HCT116 (cell line): Measurements from ENCODE around the gene CYP26B1. TPM values are rescaled to one million over a fixed set of nuclear protein-coding genes. Genes with fewer than 3 reads are reported as not detected.

Experiments used
- ATAC-seq: fragments of 200-7000 bp; cut with Tn5 transposase; 2 replicates; pipeline ENCODE4 v1.9.1; 2020; ENCODE audit warnings: mild to moderate bottlenecking, moderate library complexity
- BruUV-seq: library from RNA; stranded (reverse); fragments of 400-500 nt; replicated peaks from 2 replicates; lab custom pipeline; 2021; lab: Mats Ljungman, UMichigan
- CTCF ChIA-PET: fragments of 300-600 bp; sonication (Branson Sonifier 250); formaldehyde crosslinking; loops from one replicate; lab custom pipeline; 2021; ENCODE audit warnings: antibody characterized with exemption; lab: Charles Lee
- POLR2A ChIA-PET: fragments of 300-600, 350-600 bp; sonication (Branson Sonifier 250); formaldehyde crosslinking; loops from one replicate; lab custom pipeline; 2021; ENCODE audit warnings: antibody characterized with exemption; lab: Charles Lee
- RAD21 ChIA-PET, 2 experiments: fragments of 300-600 bp; sonication (Branson Sonifier 250); formaldehyde crosslinking; loops; one replicate each; lab custom pipeline; 2023; ENCODE audit warnings: low total read pairs in 2 of 2; ENCODE audit not compliant: uncharacterized antibody in 2 of 2, unreplicated experiment in 2 of 2, low non-redundant PET in 1 of 2; lab: Charles Lee
- DNase-seq: peaks from one replicate; pipeline ENCODE4 v3.0.0-alpha.2; 2010; ENCODE audit warnings: low read depth, low spot score
- H2AFZ ChIP-seq: fragments of 200-600 bp; shearing (Covaris generic), sonication (generic); 2 replicates; pipeline ENCODE4 v1.6.1; 2017; ENCODE audit warnings: low read depth, mixed run types, mixed read lengths, antibody characterized with exemption, low read length; ENCODE audit not compliant: poor library complexity, severe bottlenecking
- H3K27ac ChIP-seq: 2 replicates; pipeline ENCODE4 v1.5.1; 2012; ENCODE audit warnings: low read depth, low read length
- H3K27me3 ChIP-seq: fragments of 200-600 bp; sonication (generic); 2 replicates; pipeline ENCODE4 v1.6.1; 2016; ENCODE audit warnings: mixed run types, low read length, mixed read lengths; ENCODE audit not compliant: insufficient read depth
- H3K36me3 ChIP-seq, 2 experiments: fragments of 200-500 bp in 1 of 2; fragments of 200-600 bp in 1 of 2; sonication (Bioruptor generic) in 1 of 2; sonication (generic) in 1 of 2; 2 replicates each; pipeline versions ENCODE4 v1.5.1 to v1.6.1; 2014 to 2016; ENCODE audit warnings: low read length in 2 of 2, inconsistent platforms in 1 of 2, mixed read lengths in 1 of 2, mixed run types in 1 of 2; ENCODE audit not compliant: insufficient read depth in 2 of 2, control insufficient read depth in 1 of 2
- H3K4me1 ChIP-seq, 2 experiments: fragments of 200-600 bp in 1 of 2; sonication (generic) in 1 of 2; 2 replicates each; pipeline versions ENCODE4 v1.5.1 to v1.6.1; 2012 to 2017; ENCODE audit warnings: low read length in 2 of 2, inconsistent platforms in 1 of 2, mild to moderate bottlenecking in 1 of 2, mixed read lengths in 1 of 2, mixed run types in 1 of 2, moderate library complexity in 1 of 2; ENCODE audit not compliant: insufficient read depth in 2 of 2, control insufficient read depth in 1 of 2
- H3K4me2 ChIP-seq: fragments of 200-600 bp; sonication (generic); 2 replicates; pipeline ENCODE4 v1.6.1; 2017; ENCODE audit warnings: mixed run types, low read length, mixed read lengths
- H3K4me3 ChIP-seq, 2 experiments: fragments of 200-600 bp in 1 of 2; sonication (generic) in 1 of 2; replicated peaks in 1 of 2; 2 replicates each; pipeline ENCODE4 v1.5.1; 2011 to 2016; ENCODE audit warnings: low read length in 2 of 2, control low read depth in 1 of 2, low read depth in 1 of 2, mild to moderate bottlenecking in 1 of 2, mixed read lengths in 1 of 2, mixed run types in 1 of 2
- H3K79me2 ChIP-seq: fragments of 200-600 bp; sonication (generic); 2 replicates; pipeline ENCODE4 v1.6.1; 2017; ENCODE audit warnings: mild to moderate bottlenecking, mixed run types, low read length, moderate library complexity, mixed read lengths; ENCODE audit not compliant: insufficient read depth
- H3K9ac ChIP-seq: fragments of 200-600 bp; sonication (generic); 2 replicates; pipeline ENCODE4 v1.6.1; 2016; ENCODE audit warnings: low read length, mixed read lengths
- H3K9me2 ChIP-seq: fragments of 200-600 bp; sonication (generic), shearing (Covaris generic); 2 replicates; pipeline ENCODE4 v1.6.1; 2017; ENCODE audit warnings: mixed run types, mild to moderate bottlenecking, moderate library complexity; ENCODE audit not compliant: insufficient read depth
- H3K9me3 ChIP-seq, 2 experiments: fragments of 200-500 bp in 1 of 2; fragments of 200-600 bp in 1 of 2; sonication (Bioruptor generic) in 1 of 2; sonication (generic) in 1 of 2; 2 replicates each; pipeline ENCODE4 v1.6.1; 2014 to 2017; ENCODE audit warnings: low read length in 2 of 2, mixed read lengths in 2 of 2, inconsistent platforms in 1 of 2, low read depth in 1 of 2, mild to moderate bottlenecking in 1 of 2, mixed run types in 1 of 2, moderate library complexity in 1 of 2; ENCODE audit not compliant: control insufficient read depth in 1 of 2, insufficient read depth in 1 of 2
- H4K20me1 ChIP-seq: fragments of 200-600 bp; sonication (generic), shearing (Covaris generic); 2 replicates; pipeline ENCODE4 v1.6.1; 2017; ENCODE audit warnings: mixed run types, mild to moderate bottlenecking, moderate library complexity; ENCODE audit not compliant: insufficient read depth
- CTCF ChIP-seq, 3 experiments: fragments of 200-600 bp in 1 of 3; sonication (generic) in 1 of 3; IDR thresholded peaks in 2 of 3; conservative IDR thresholded peaks in 1 of 3; 2 replicates each; pipeline ENCODE4 v1.5.1; 2012 to 2017; ENCODE audit warnings: low read depth in 2 of 3, low read length in 2 of 3, antibody characterized with exemption in 1 of 3, borderline replicate concordance in 1 of 3, control low read depth in 1 of 3, mild to moderate bottlenecking in 1 of 3, mixed read lengths in 1 of 3, mixed run types in 1 of 3, moderate library complexity in 1 of 3; ENCODE audit not compliant: insufficient read depth in 1 of 3
- ELF1 ChIP-seq: IDR thresholded peaks from 2 replicates; pipeline ENCODE4 v1.6.1; 2012; ENCODE audit warnings: low read depth, borderline replicate concordance
- EZH2 ChIP-seq: fragments of 200-600 bp; sonication (generic); IDR thresholded peaks from 2 replicates; pipeline ENCODE4 v1.6.1; 2017; ENCODE audit warnings: antibody characterized with exemption, mixed run types
- JUND ChIP-seq: IDR thresholded peaks from 2 replicates; pipeline ENCODE4 v1.6.1; 2012
- POLR2AphosphoS5 ChIP-seq: IDR thresholded peaks from 2 replicates; pipeline ENCODE4 v1.6.1; 2011; ENCODE audit warnings: mild to moderate bottlenecking, low read depth, low read length, moderate library complexity
- RAD21 ChIP-seq: IDR thresholded peaks from 2 replicates; pipeline ENCODE4 v1.6.1; 2012; ENCODE audit warnings: low read depth, mild to moderate bottlenecking
- SIN3A ChIP-seq: IDR thresholded peaks from 2 replicates; pipeline ENCODE4 v1.6.1; 2012; ENCODE audit warnings: low read depth
- SRF ChIP-seq: IDR thresholded peaks from 2 replicates; pipeline ENCODE4 v1.6.1; 2012; ENCODE audit warnings: low read depth
- TCF7L2 ChIP-seq: IDR thresholded peaks from 2 replicates; pipeline ENCODE4 v1.7.0; 2011; ENCODE audit warnings: borderline replicate concordance, inconsistent platforms; ENCODE audit not compliant: insufficient read depth, insufficient read length; ENCODE audit errors: extremely low read depth
- ZNF274 ChIP-seq: fragments of 200-500 bp; sonication (Bioruptor generic); IDR thresholded peaks from 2 replicates; pipeline ENCODE4 v1.6.1; 2014; ENCODE audit warnings: mild to moderate bottlenecking, low read depth, low read length, inconsistent platforms
- intact Hi-C: fragments of 100-400 bp; cut with micrococcal nuclease; formaldehyde crosslinking; loops from 2 replicates; pipeline ENCODE4 v1.10.0; 2022
- total RNA-seq: library from RNA; stranded (reverse); gene quantifications from one replicate; pipeline ENCODE4 v1.2.1, GENCODE V29; 2021; ENCODE audit not compliant: unreplicated experiment

The CYP26B1 gene
- total RNA-seq, 1 experiment from 2014 or later: 21.1 TPM

DNA sequence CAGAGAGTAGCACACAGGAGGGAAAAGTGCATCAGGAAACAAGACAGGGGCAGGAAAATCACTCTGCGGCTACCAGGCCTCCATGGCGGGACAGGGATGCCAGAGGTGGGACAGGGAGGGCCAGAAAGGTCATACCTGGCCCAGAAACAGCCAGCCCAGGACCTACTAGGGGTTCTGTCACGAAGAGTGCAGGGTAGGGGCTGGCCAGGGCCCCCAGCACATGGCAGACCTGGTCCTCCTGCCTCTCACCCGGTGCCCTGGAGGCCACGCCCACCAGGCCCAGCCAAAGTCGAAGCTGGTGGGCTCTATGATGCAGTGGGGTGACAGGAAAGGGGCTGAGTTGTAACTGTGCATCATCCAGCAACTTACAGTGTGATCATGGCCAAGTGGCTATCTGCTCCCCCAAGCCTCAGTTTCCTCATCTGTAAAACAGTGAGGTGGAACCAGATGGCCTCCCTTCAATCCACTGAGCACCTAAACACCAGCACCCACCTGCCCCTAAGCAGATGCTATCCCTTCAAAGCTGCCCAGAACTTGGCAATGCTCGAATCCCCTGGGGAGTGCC, 10.6 kb downstream of the CYP26B1 start:
- Histone ChIP-seq H3K27ac (no peak overlapping the region; the same call in 1 of the 2 replicates), H3K4me2 (no peak overlapping the region), H3K79me2 (no peaks in the 10 kb centered on the region), H3K4me1 (peaks cover 6 to 13% of the 10 kb centered on the region in 2 experiments; a peak in 2 of 4 replicates), H3K4me3 (no peak overlapping the region), H4K20me1 (no peaks in the 10 kb centered on the region), H2AFZ (no peak overlapping the region), H3K9me3 (no peaks in the 10 kb centered on the region), H3K27me3 (no peaks in the 10 kb centered on the region), H3K36me3 (no peaks in the 10 kb centered on the region; a peak in 1 of 4 replicates), H3K9ac (no peak overlapping the region), H3K9me2 (no peaks in the 10 kb centered on the region)
- ChIA-PET CTCF (interaction anchor here (2.0 kb wide), 1 partner anchor 214 kb away, joined by 7 read pairs; no protein-coding TSS in a partner anchor), POLR2A (no interaction called here), RAD21 (no interaction called here)
- intact Hi-C loops: no loop called here
- no peak for DNase-seq
- BruUV-seq: no TSS peak
- ATAC-seq: peak; percentile 43
- no peak for TF ChIP-seq POLR2AphosphoS5
- no peak for TF ChIP-seq CTCF (IDR thresholded peaks at IDR 0.05 in 2 of 3, conservative IDR thresholded peaks at IDR 0.05 in 1 of 3; ENCODE audit: borderline replicate concordance in 1 of 3, insufficient read depth in 1 of 3, low read depth in 2 of 3, low read length in 2 of 3)
- no peak for TF ChIP-seq SIN3A
- no peak for TF ChIP-seq TCF7L2
- TF ChIP-seq SRF: no peak
- TF ChIP-seq ZNF274: no peak
- no peak for TF ChIP-seq EZH2
- no peak for TF ChIP-seq RAD21
- no peak for TF ChIP-seq JUND
- no peak for TF ChIP-seq ELF1
